ENCODE measurements around the gene WFS1.

Gene WFS1

GRCh38 chr4:6291784-6292297 lies 22.2 kb downstream of the WFS1 start:
- Histone ChIP-seq H3K4me3 (replicated peaks; ENCODE audit: low read depth, low read length) (no peak overlapping the region), H3K27me3 (replicated peaks; ENCODE audit: control insufficient read depth, insufficient read depth, low read length) (no peaks in the 10 kb centered on the region), H3K36me3 (ENCODE audit: control insufficient read depth, insufficient read depth, low read length) (peaks cover 2% of the 10 kb centered on the region; the same call in 1 of the 2 replicates)
- DNase-seq (ENCODE audit: extremely low read depth, insufficient read length) = no peak
- no peak for TF ChIP-seq CTCF (IDR thresholded peaks at IDR 0.05; ENCODE audit: insufficient read depth, low read length, poor library complexity, severe bottlenecking)

GRCh38 chr4:6292376-6293096 lies 22.9 kb downstream of the WFS1 start:
- TF ChIP-seq CTCF (IDR thresholded peaks at IDR 0.05; ENCODE audit: insufficient read depth, low read length, poor library complexity, severe bottlenecking) = no peak
- peaks cover 2% of the 10 kb centered on the region; the same call in 1 of the 2 replicates for H3K36me3 ChIP-seq (ENCODE audit: control insufficient read depth, insufficient read depth, low read length)
- H3K27me3 ChIP-seq (replicated peaks; ENCODE audit: control insufficient read depth, insufficient read depth, low read length) = no peaks in the 10 kb centered on the region
- H3K4me3 ChIP-seq (replicated peaks; ENCODE audit: low read depth, low read length) = no peak overlapping the region
- no peak for DNase-seq (ENCODE audit: extremely low read depth, insufficient read length)

- no peak overlapping the region for H3K4me3 ChIP-seq (replicated peaks; ENCODE audit: low read depth, low read length)
- no peak for TF ChIP-seq CTCF (IDR thresholded peaks at IDR 0.05; ENCODE audit: insufficient read depth, low read length, poor library complexity, severe bottlenecking)
- DNase-seq (ENCODE audit: extremely low read depth, insufficient read length) = no peak
- H3K27me3 ChIP-seq (replicated peaks; ENCODE audit: control insufficient read depth, insufficient read depth, low read length) = no peaks in the 10 kb centered on the region
- peaks cover 2% of the 10 kb centered on the region; the same call in 1 of the 2 replicates for H3K36me3 ChIP-seq (ENCODE audit: control insufficient read depth, insufficient read depth, low read length)
These were observed 23.4 kb downstream of the WFS1 start for GRCh38 chr4:6293097-6293445.

- TF ChIP-seq CTCF (IDR thresholded peaks at IDR 0.05; ENCODE audit: insufficient read depth, low read length, poor library complexity, severe bottlenecking) = no peak
- DNase-seq (ENCODE audit: extremely low read depth, insufficient read length) = no peak
- Histone ChIP-seq H3K36me3 (ENCODE audit: control insufficient read depth, insufficient read depth, low read length) (peaks cover 2% of the 10 kb centered on the region; the same call in 1 of the 2 replicates), H3K27me3 (replicated peaks; ENCODE audit: control insufficient read depth, insufficient read depth, low read length) (no peaks in the 10 kb centered on the region), H3K4me3 (replicated peaks; ENCODE audit: low read depth, low read length) (no peak overlapping the region)
These were observed 24.0 kb downstream of the WFS1 start for GRCh38 chr4:6293661-6294060.

GRCh38 chr4:6294705-6295421 lies 25.2 kb downstream of the WFS1 start:
- Histone ChIP-seq H3K27me3 (replicated peaks; ENCODE audit: control insufficient read depth, insufficient read depth, low read length) (no peaks in the 10 kb centered on the region), H3K36me3 (ENCODE audit: control insufficient read depth, insufficient read depth, low read length) (peaks cover 2% of the 10 kb centered on the region; the same call in 1 of the 2 replicates)
- no peak for TF ChIP-seq CTCF (IDR thresholded peaks at IDR 0.05; ENCODE audit: insufficient read depth, low read length, poor library complexity, severe bottlenecking)

More at GRCh38 chr4:6294705-6295421, 25.2 kb downstream of the WFS1 start:
- DNase-seq (ENCODE audit: extremely low read depth, insufficient read length) = no peak
- no peak overlapping the region for H3K4me3 ChIP-seq (replicated peaks; ENCODE audit: low read depth, low read length)
